A549 (cell line): ENCODE measurements around the gene GP1BA. TPM values are rescaled to one million over a fixed set of nuclear protein-coding genes. Genes with fewer than 3 reads are reported as not detected.

ENCODE experiments used
- ATAC-seq, 2 experiments: fragments of 200-7000 bp in 1 of 2; fragments of >200 bp in 1 of 2; cut with Nextera tagmentation in 1 of 2; cut with Tn5 transposase in 1 of 2; 3 replicates each; pipeline versions ENCODE4 v1.8.0 to v1.9.1; 2018 to 2020; ENCODE audit warnings: mild to moderate bottlenecking in 1 of 2, moderate library complexity in 1 of 2
- CTCF ChIA-PET: fragments of 300-600 bp; sonication (Branson Sonifier 250); formaldehyde crosslinking; extraction: SDS; loops from one replicate; lab custom pipeline; 2021; ENCODE audit warnings: antibody characterized with exemption, inconsistent platforms; lab: Yijun Ruan, JAX
- POLR2A ChIA-PET: fragments of 350-600 bp; formaldehyde crosslinking; extraction: SDS; loops from one replicate; lab custom pipeline; 2021; ENCODE audit warnings: antibody characterized with exemption, inconsistent platforms; lab: Yijun Ruan, JAX
- DNase-seq, 2 experiments: peaks; one replicate each; pipeline versions ENCODE4 v3.0.0 to v3.0.0-alpha.2; 2011 to 2016; ENCODE audit warnings: low read depth in 1 of 2, low spot score in 1 of 2
- FAIRE-seq: peaks from 2 replicates; lab custom pipeline; 2011; peaks lifted over from hg19 to GRCh38; lab: Jason Lieb, UNC
- H3K27ac ChIP-seq, 2 experiments: fragments of >200 bp; sonication (Bioruptor Twin); formaldehyde crosslinking; 3 replicates each; pipeline ENCODE4 v1.5.1; 2016 to 2017
- H3K4me1 ChIP-seq: fragments of >200 bp; sonication (Bioruptor Twin); formaldehyde crosslinking; 3 replicates; pipeline ENCODE4 v1.6.1; 2016
- H3K4me2 ChIP-seq: fragments of >200 bp; sonication (Bioruptor Twin); formaldehyde crosslinking; 3 replicates; pipeline ENCODE4 v1.6.1; 2016
- H3K4me3 ChIP-seq: fragments of >200 bp; sonication (Bioruptor Twin); formaldehyde crosslinking; 3 replicates; pipeline ENCODE4 v1.5.1; 2016
- H3K9me3 ChIP-seq: fragments of >200 bp; sonication (Bioruptor Twin); formaldehyde crosslinking; 3 replicates; pipeline ENCODE4 v1.6.1; 2016
- ATOH8 ChIP-seq: fragments of 250-450 bp; sonication (Bioruptor Pico); IDR thresholded peaks from 2 replicates; pipeline ENCODE4 v1.5.0; 2020; ENCODE audit warnings: low read depth, mild to moderate bottlenecking, moderate library complexity
- BCL3 ChIP-seq: fragments of >200 bp; sonication (Bioruptor Twin); formaldehyde crosslinking; IDR thresholded peaks from 3 replicates; pipeline ENCODE4 v1.6.1; 2016
- CHD2 ChIP-seq: fragments of 150-350 bp; IDR thresholded peaks from 2 replicates; pipeline ENCODE4 v1.6.1; 2014; ENCODE audit warnings: low read length; ENCODE audit not compliant: partially characterized antibody
- E2F6 ChIP-seq: IDR thresholded peaks from 2 replicates; pipeline ENCODE4 v1.6.1; 2012; ENCODE audit warnings: low read depth, borderline replicate concordance
- EHMT2 ChIP-seq: fragments of 200-600 bp; sonication (generic); IDR thresholded peaks from 2 replicates; pipeline ENCODE4 v1.6.1; 2016; ENCODE audit warnings: antibody characterized with exemption, low read depth, mild to moderate bottlenecking, moderate library complexity
- EP300 ChIP-seq, 2 experiments: fragments of >200 bp; sonication (Bioruptor Twin); formaldehyde crosslinking; IDR thresholded peaks; 2 replicates in 1 of 2; 3 replicates in 1 of 2; pipeline ENCODE4 v1.6.1; 2016 to 2017
- JUN ChIP-seq, 2 experiments: fragments of >200 bp; sonication (Bioruptor Twin); formaldehyde crosslinking; IDR thresholded peaks; 2 replicates in 1 of 2; 3 replicates in 1 of 2; pipeline ENCODE4 v1.6.1; 2016 to 2017
- KDM5A ChIP-seq: fragments of 200-600 bp; sonication (generic); IDR thresholded peaks from 2 replicates; pipeline ENCODE4 v1.6.1; 2016; ENCODE audit warnings: antibody characterized with exemption, mild to moderate bottlenecking
- MAX ChIP-seq: IDR thresholded peaks from 2 replicates; pipeline ENCODE4 v1.6.1; 2012
- MAZ ChIP-seq: fragments of 150-350 bp; IDR thresholded peaks from 2 replicates; pipeline ENCODE4 v1.6.1; 2014; ENCODE audit warnings: antibody characterized with exemption, low read depth, low read length, borderline replicate concordance
- PBX3 ChIP-seq: IDR thresholded peaks from 2 replicates; pipeline ENCODE4 v1.6.1; 2012
- PHF8 ChIP-seq: fragments of 200-600 bp; sonication (generic); IDR thresholded peaks from 2 replicates; pipeline ENCODE4 v1.6.1; 2016; ENCODE audit warnings: low read depth, mild to moderate bottlenecking, antibody characterized with exemption, moderate library complexity, borderline replicate concordance
- RFX5 ChIP-seq: fragments of 450-650 bp; IDR thresholded peaks from 2 replicates; pipeline ENCODE4 v1.7.1; 2014; ENCODE audit warnings: antibody characterized with exemption, mild to moderate bottlenecking, moderate library complexity
- SMC3 ChIP-seq: fragments of >200 bp; sonication (Bioruptor Twin); formaldehyde crosslinking; IDR thresholded peaks from 3 replicates; pipeline ENCODE4 v1.6.1; 2018; ENCODE audit warnings: inconsistent platforms
- SREBF2 ChIP-seq: fragments of 450-650 bp; IDR thresholded peaks from 2 replicates; pipeline ENCODE4 v1.6.1; 2014; ENCODE audit warnings: mild to moderate bottlenecking, moderate library complexity
- ZNF302 ChIP-seq: fragments of 250-450 bp; sonication (Bioruptor Pico); IDR thresholded peaks from 2 replicates; pipeline ENCODE4 v1.9.0; 2021; ENCODE audit warnings: inconsistent platforms, mild to moderate bottlenecking, moderate library complexity
- WGBS: methylation state at CpG from one replicate; pipeline ENCODE4 v1.1.6; 2017; ENCODE audit errors: missing lambda C conversion rate; 5-methylcytosine and 5-hydroxymethylcytosine counted together
- polyA plus RNA-seq, 4 experiments: library from polyadenylated mRNA; depleted of rRNA in 3 of 4; stranded (reverse); fragments of >200 nt; fragmentation: RNase III in 1 of 4; extraction: RNeasy Plus Mini Kit Qiagen cat#74134 plus additional on column Dnase treatment in 1 of 4; gene quantifications; 2 replicates in 3 of 4; 3 replicates in 1 of 4; pipeline ENCODE4 v1.2.3, GENCODE V29; 2011 to 2017

The GP1BA gene
- polyA plus RNA-seq, 2 of the 4 experiments (the other 2 are of a cell fraction) = not detected

GRCh38 chr17:4959261-4959965, 27.3 kb downstream of the GP1BA start:
- H3K4me2 ChIP-seq = no peak overlapping the region
- no peak for DNase-seq
- TF ChIP-seq BCL3 = no peak
- TF ChIP-seq ZNF302 (CRISPR knock-in tag) = no peak
- no peak for TF ChIP-seq MAX
- no peaks in the 10 kb centered on the region for H3K9me3 ChIP-seq
- no peaks in the 10 kb centered on the region for H3K4me1 ChIP-seq
- CTCF ChIA-PET = interaction anchor here (1.1 to 1.2 kb wide), 2 partner anchors 20 to 51 kb away, joined by 3 to 4 read pairs; partner anchors contain the start of genes RNF167 and SLC25A11
- H3K4me3 ChIP-seq = no peak overlapping the region
- no peak overlapping the region for H3K27ac ChIP-seq
- WGBS = 89% methylated on average over 18 of the region's 18 CpGs
- no peak for FAIRE-seq
- ATAC-seq = peak; percentile 19 to 35
- POLR2A ChIA-PET = no interaction called here

- CTCF ChIA-PET = interaction anchor here (1.1 kb wide), 1 partner anchor 21 kb away, joined by 3 read pairs; the partner anchor contains the start of genes RNF167 and SLC25A11
- POLR2A ChIA-PET = no interaction called here
- Histone ChIP-seq H3K9me3 (no peaks in the 10 kb centered on the region), H3K4me1 (no peaks in the 10 kb centered on the region), H3K4me3 (no peak overlapping the region), H3K27ac (no peak overlapping the region), H3K4me2 (no peak overlapping the region)
- TF ChIP-seq PBX3 = no peak
- TF ChIP-seq SMC3 = no peak
- no peak for TF ChIP-seq PHF8
- no peak for TF ChIP-seq KDM5A
- no peak for TF ChIP-seq EP300 (IDR thresholded peaks at IDR 0.05)
- no peak for TF ChIP-seq SREBF2
- no peak for TF ChIP-seq RFX5
- no peak for TF ChIP-seq EHMT2
- no peak for TF ChIP-seq MAZ
- TF ChIP-seq JUN (IDR thresholded peaks at IDR 0.05) = no peak
- no peak for TF ChIP-seq ATOH8 (CRISPR knock-in tag)
- TF ChIP-seq CHD2 = no peak
- TF ChIP-seq E2F6 = no peak
- no peak; a peak in 1 of 6 replicates for ATAC-seq
- DNase-seq = no peak
- no peak for FAIRE-seq
- WGBS = 94% methylated on average over 9 of the region's 9 CpGs
These were observed 28.3 kb downstream of the GP1BA start for GRCh38 chr17:4960279-4960922.
